Activated CD8-positive, alpha-beta memory T cell treated with anti-CD3 and anti-CD28 coated beads for 24 hours (primary cell): ENCODE data around the gene PRPF19.

Experiments used
- DNase-seq: peaks from one replicate; pipeline ENCODE4 v3.0.0-alpha.2; 2020

PRPF19 gene

DNA sequence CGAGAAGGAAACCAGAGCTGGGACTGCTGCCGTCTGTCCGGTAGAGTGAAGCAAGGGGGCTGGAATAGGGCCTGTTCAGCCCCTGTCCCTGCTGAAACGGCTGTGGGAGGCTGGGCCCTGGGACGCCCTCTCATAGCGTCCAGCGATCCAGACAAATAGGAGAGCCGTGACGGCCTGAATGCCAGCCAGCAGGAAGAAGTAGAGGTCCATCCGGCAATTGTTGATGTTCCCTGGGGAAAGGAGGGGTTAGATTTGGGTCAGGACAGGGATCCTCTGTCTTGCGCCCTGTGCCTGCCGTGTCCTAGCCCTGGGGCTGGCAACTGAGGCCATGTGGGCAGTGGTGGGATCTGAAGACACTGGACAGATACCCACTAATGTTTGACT, 30.8 kb upstream of the PRPF19 start:
- DNase-seq: no peak

DNA sequence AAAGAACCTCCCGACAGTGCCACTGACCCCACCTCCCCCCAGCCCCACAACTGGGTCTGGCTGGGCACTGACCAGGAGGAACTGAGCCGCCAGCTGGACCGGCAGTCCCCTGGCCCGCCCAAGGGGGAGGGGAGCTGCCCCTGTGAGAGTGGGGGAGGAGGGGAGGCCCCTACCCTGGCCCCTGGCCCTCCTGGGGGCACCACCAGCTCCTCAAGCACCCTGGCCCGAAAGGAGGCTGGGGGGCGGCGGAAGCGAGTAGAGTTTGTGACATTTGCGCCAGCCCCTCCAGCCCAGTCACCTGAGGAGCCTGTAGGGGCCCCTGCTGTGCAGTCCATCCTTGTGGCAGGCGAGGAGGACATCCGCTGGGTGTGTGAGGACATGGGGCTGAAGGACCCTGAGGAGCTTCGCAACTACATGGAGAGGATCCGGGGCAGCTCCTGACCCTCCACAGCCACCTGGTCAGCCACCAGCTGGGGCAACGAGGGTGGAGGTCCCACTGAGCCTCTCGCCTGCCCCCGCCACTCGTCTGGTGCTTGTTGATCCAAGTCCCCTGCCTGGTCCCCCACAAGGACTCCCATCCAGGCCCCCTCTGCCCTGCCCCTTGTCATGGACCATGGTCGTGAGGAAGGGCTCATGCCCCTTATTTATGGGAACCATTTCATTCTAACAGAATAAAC, 30.2 kb upstream of the PRPF19 start:
- DNase-seq: no peak

DNA sequence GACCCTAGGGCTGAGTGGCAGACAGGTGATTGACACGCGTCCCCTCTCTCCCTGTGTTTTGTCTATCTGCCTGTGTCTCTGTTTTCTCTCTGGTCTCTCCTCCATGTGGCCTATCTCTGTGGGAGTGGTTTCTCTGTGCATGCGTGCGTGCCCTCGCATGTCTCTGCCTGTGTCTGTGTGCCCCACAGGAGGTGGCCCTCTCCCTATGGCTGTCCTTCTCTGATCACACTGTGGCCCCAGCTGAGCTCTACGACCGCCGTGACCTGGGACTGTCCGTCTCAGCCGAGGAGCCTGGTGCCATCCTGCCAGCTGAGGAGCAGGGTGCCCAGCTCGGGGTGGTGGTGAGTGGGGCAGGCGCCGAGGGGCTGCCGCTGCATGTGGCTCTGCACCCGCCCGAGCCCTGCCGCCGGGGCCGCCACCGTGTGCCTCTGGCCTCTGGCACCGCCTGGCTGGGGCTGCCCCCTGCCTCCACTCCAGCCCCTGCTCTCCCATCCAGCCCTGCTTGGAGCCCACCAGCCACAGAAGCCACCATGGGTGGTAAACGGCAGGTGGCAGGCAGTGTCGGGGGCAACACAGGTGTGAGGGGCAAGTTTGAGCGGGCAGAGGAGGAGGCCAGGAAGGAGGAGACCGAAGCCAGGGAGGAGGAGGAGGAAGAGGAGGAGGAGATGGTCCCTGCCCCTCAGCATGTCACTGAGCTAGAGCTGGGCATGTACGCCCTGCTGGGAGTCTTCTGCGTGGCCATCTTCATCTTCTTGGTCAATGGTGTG, 29.5 kb upstream of the PRPF19 start:
- no peak for DNase-seq

DNA sequence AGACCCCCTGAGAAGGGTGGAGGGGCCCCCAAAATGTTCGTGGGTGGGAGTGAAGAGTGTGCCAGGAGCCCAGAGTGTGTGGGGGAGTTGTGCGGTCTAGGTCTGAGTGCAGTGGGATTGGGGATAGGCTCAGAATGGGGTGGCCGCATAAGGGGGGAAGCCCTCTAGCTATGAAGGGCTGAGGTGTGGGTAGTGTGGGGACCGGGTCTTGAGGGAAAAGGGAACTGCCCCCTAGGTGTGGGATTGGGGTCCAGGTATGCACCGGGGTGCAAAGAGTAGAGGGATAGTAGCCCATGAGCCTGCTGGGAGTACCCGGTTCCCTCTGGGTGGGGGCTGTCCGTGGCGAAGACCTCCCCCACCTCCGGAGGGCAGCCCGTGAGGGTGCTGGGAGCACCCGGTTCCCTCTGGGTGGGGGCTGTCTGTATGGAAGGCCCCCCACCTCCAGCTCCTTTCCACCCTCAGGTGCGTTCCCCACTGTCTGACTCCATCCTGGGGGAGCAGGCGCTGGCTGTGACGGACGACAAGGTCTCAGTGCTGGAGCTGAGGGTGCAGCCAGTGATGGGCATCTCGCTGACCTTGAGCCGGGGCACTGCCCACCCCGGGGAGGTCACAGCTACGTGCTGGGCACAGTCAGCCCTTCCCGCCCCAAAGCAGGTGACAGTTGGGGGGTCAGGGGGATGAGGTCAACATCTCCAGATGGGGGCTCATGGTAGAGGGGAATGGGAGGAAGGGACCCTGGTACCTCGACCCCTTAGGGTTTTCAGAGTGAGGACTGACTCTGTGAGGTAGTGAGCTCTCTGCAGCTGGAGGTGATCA, 28.6 kb upstream of the PRPF19 start:
- no peak for DNase-seq

DNA sequence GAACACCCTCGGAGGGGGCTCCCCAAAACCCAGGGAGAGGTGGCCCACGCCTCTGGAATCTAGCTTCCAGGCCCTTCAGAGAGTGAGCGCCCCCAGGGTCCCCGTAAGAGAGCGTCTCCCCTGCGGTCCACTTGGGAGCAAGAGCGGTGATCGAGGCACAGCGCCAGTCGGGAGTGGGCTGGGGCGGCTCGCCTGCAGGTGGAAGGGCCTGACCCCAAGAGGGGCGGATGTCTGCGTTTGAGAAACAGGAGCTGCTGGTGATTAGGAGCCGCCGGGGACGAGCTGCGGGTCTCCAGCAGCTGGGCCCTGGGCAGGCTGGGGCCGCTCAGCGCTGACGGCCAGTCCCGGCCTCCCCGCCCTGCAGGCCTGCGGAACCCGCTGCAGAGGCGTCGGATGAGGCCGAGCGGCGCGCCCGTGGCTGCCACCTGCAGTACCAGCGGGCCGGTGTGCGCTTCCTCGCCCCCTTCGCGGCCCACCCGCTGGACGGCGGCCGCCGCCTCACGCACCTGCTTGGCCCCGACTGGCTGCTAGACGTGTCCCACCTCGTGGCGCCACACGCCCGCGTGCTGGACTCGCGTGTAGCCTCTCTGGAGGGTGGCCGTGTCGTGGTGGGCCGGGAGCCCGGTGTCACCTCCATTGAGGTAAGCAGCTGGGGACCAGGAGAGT, 27.9 kb upstream of the PRPF19 start:
- DNase-seq: no peak

DNA sequence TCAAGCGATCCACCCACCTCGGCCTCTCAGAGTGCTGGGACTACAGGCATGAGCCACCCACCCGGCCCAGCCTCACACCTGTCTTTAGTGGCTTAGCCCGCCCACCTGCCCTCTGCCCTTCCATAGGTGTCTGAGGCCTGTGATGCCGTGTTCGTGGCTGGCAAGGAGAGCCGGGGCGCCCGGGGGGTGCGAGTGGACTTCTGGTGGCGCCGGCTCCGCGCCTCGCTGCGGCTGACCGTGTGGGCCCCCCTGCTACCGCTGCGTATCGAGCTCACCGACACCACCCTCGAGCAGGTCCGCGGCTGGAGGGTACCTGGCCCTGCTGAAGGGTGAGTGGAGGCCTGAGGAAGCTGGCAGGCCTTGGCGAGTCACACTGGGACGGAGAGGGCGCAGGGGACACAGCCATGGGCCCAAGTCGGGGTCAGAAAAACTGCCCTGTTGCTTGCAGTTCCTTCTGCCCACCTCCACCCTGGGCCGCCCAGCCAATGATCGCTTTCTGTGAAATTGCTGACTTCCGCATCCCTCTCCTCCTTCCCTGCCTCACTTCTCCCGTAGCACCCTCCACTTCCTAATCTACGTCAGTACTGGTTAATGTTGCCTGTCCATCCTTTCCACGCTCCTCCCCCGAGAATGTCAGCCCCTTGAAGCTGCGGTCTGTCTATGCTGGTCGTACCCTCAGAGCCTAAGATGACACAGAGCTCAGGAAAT, 27.2 kb upstream of the PRPF19 start:
- DNase-seq: no peak

DNA sequence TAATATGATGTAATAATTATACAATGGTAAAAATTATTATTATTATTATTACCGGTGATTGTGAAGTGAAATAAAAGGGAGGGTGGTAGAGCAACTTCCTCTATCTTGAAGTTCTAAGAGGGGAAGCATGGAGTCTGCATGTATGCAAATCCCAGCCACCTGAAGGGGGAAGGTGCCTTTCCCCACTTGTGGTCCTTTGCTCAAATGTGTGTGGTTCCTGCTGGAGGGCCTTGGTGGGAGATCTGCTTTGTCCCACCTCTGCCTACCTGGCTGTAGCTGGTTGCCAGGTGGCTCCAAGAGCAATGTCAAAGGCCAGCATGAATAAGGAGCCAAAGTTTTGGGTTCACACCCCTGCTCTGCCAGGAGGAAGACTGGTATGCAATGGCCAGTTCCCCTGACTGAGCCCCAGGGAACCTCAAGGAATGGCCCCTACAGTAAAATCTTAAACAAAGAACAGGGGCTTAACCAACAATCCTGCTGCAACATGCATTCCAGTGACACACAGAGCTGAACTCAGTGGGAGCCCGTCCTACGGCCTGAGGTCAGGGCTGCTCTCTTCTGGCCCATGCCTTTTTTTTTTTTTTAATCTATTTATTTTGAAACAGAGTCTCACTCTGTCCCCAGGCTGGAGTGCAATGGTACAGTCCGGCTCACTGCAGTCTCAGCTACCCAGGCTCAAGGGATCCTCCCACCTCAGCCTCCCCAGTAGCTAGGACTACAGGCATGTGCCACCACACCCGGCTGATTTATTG, 26.4 kb upstream of the PRPF19 start:
- no peak for DNase-seq

DNA sequence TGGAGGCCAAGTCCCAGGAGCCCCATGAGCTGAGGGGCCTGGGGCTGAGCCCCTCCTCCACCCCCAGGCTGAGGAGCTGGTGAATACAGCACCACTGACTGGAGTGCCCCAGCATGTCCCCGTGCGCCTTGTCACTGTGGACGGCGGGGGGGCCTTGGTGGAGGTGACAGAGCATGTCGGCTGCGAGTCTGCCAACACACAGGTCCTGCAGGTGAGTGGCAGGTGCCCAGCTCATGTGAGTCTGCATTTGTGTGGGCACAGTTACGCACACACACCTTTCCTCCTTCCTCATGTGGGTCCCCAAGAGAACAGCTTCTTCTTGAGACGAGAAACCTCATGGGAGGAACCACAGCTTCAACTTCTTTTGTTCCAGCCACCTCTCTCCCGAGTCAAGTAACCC, 25.5 kb upstream of the PRPF19 start:
- DNase-seq: no peak

DNA sequence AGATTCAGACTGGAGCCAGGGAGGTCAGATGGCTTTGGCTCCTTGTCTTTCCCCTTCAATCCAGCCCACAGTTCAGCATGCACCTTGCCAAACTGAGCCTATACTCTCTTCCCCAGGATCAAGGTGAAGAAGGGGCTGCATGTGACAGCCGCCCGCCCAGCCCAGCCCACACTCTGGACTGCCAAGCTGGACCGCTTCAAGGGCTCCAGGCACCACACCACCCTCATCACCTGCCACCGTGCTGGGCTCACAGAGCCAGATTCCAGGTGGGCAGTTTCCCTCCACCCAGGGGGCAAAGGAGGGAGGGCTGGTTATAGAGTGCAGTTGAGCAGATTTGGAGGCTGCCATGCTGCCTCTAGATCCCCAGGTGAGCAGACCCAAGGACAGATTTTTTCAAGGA, 24.0 kb upstream of the PRPF19 start:
- no peak for DNase-seq

DNA sequence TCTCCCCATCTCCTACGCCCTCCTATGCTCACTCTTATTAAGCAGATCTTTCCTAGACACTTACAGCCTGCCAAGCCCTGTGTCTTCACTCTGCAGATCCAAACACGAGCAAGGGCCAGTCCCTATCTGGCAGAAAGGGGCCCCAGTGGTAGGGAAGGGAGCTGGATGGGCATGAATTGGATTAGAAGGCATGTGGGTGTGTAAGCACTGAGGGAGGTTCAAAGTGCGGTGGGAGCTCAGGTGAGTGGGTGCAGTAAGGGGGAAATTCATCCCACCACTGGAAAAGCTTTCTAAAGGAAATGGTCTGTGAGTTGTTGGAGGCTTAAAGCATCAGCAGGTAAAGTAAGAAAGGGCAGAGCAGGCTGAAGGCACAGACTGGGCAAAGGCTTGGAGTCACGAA, 23.4 kb upstream of the PRPF19 start:
- DNase-seq: no peak

DNA sequence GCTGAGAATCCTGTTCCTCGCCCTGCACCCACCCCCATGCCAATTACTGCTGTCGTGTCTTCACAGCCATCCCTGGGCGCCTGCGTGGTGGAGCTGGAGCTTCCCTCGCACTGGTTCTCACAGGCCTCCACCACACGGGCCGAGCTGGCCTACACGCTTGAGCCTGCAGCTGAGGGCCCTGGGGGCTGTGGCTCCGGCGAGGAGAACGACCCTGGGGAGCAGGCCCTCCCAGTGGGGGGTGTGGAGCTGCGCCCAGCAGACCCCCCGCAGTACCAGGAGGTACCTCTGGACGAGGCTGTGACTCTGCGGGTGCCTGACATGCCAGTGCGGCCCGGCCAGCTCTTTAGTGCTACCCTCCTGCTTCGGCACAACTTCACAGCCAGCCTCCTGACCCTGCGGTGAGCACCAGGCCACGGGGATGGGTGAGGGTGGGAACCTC, 22.2 kb upstream of the PRPF19 start:
- DNase-seq: no peak

DNA sequence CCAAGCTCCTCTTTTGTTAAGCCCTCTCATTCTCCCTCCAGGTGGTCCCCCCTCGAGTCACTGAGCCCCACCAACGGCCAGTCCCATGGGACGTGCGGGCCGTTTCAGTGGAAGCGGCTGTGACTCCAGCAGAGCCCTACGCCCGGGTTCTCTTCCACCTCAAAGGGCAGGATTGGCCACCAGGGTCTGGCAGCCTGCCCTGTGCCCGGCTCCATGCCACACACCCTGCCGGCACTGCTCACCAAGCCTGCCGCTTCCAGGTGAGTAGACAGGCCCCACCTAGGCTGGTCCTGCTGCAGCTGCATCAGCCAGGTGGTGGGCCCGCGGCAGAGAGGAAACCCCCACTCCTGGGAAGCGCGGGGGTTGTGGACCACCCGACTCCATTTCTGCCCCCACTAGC, 21.2 kb upstream of the PRPF19 start:
- no peak for DNase-seq

DNA sequence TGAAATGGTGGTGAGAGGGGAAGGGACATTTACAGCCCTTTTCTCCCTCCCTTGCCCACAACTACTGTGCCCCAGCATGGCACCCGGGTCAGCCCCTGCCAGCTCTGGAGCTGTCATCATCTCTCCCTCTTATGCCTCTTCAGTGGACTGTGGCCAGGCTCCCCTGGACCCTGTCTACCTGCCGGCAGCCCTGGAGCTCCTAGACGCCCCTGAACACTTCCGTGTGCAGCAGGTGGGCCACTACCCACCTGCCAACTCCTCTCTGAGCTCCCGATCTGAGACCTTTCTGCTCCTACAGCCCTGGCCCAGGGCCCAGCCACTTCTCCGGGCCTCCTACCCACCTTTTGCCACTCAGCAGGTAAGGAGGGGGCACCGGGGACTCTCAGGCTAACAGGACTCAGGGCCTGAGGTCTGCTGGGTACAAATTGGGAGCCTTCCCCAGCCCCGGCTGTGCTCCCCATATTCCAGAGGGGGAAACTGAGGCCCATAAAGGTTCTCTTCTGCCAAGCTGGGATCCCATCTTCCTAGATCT, 20.7 kb upstream of the PRPF19 start:
- DNase-seq: no peak

DNA sequence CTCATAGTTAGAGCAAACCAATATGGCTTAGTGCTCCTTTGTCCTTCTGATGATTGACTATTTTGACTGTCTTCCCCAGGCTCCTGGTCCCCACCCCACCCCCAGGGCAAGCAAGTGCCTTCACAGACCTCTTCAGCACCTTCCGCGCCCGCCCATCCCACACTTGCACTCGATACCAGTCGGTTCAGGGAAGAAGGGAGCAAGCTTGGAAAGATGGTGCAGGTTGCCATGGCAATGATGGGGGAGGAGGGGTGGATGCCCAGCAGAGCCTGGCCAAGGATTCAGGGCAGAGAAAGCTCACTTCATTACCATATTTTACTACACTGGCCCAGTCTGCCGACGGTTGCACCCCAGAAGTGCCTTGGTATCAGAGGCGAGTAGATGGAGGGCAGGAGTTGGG, 20.1 kb upstream of the PRPF19 start:
- no peak for DNase-seq

DNA sequence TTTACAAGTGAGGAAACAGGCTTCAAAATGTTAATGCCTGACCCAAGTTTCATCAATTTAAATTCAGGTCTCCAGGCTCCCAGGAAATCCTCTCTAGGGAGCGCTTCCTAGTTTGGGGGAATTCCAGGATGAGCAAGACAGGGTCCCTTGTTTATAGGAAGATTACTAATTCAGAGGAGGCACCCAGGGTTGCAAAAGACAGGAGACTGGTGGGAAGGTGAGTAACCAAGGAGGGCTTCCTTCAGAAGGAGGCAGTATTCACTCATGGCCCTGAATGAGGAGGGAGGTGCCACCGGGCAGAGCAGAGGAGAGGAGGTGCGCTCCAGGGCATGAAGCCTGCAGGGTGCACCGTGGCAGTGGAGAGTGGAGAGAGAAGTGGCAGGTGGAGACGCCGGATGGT, 19.5 kb upstream of the PRPF19 start:
- DNase-seq: no peak

DNA sequence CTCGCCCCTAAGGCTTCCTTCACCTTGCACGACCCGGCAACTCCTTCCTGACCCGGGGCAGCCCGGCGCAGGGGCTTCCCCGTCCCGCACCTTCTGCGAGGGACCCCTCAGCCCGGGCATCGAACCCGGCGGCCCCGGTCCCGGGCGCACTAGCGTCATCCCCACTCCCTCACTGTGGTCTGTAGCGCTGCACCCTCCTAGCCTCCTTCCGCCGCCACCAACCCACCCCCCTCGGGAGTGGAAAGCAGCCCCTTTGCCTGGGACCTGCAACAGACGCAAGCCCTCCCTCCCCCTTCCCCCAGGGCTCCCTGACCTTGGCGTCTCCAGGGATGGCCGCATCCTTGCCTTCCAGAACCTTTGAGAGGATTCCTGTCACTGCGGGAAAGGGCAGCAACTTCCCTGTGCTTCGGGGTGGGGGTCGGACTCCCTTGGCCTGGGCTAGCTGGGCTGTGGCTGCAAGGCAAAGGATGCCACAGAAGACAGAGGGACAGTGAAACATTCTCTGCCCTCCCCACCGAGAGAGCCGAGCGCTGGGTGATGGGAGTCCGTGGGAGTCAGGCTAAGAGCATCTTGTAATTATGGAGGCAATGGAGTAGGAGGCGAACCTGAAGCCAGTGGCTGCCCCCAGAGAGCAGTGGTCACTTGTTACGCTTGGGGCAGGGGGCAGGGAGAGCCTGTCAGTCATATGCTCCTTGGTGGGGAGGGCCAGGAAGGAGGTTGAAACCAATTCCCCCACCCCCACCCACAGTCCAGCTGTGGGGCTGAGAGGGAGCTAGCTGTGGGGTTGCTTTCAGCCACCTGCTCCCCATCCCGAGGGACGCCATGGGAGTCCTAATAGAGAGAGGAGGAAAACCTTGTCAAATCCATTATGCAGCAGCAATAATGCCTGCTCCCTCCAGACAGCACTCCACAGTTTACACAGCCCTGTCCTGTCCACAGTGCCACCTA, 18.8 kb upstream of the PRPF19 start:
- DNase-seq: no peak

DNA sequence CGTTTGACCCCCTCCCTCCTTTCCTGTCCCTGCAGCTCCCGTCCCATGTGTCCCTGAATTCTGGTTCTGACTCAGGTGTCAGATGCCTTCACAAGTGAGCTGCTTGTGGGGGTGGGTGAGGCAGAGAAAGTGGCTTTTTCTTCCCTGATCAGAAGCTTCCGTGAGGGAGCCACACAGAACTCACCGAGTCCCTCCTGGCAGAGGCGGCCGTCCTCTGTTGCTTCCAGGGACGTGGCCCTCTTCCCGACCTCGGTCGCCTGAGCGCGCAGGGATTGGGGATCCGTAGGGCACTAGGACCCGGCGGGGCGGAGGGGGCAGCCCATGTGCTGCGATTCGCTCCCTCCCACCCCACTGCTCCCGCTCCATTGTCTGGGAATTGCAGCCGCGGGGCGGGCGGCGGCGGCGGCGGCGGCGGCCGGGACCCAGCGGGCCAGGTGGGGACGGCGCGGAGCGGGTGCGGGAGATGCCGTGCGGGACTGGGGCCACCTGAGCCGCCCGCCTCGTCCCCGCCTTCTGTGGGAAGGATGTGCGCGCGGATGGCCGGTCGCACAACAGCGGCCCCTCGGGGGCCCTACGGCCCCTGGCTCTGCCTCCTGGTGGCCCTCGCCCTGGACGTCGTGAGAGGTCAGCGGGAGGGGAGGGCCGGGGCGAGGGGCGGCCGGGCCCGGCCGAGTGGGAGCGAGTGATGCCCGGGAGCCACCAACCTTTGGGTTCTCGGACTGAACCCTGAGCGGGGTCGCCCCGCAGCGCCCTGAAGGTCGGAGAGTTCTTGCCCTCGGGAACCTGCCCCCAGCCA, 17.9 kb upstream of the PRPF19 start, which contains the start of gene TMEM132A:
Gene TMEM132A, plus strand, starts transcription at position 351 of the 796 bp plus-strand sequence. Its CDS starts 174 bp downstream, at position 525.
- peak; percentile 69 for DNase-seq

DNA sequence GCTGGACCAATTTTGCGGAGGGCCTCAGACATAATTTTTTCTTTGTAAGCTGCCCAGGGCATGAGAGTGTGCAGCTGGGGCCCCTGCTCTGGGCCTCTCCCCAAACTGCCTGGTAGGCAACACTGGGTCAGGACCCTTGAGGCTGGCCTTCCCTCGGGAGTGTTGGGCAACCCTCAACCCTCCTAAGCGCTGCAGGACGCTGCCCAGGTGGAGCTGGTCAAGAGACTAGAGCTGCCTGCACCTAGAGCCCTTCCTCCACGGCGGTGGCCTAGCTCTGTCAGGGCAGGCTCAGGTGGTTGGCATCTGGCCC, 17.4 kb upstream of the PRPF19 start:
- DNase-seq: peak; percentile 64

DNA sequence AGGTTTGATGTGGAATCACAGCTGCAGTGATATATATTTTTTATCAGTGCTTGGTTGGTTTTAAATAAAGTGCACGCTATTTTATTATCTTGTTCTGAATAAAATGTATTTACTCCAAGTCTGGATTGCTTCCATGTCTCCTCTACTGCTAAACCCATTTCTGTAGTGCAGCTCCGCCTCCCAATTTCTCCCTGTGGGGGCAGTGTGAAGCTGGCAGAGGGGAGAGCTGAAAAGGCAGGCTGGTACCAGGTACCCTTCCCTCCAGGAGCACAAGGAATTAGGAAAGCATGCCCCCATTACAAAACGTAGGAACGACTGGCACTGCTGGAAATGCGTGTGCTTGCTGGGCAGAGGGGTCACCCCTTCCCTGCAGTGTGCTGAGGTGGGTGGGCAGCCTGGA, 16.9 kb upstream of the PRPF19 start:
- DNase-seq: no peak

DNA sequence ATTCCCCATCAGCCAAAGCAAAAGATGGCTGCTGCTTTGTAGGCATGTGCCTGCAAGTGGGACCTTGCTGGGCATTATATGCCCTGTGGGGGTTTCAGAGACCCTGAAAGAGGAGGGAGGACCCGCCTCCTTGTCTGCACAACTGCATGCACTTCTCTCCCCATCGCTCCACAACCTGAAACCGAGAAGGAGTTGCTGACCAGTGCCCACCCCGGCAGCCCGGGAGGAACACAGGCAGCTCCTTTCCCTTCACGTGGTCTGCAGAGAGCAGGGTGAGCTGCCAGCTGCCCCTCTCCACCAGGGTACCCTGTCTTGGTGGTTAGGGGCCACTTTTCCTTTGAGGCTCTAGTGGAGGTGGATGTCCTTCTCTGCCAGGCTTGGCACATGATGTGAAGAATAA, 16.5 kb upstream of the PRPF19 start:
- no peak for DNase-seq
